Measurements from ENCODE around the gene SON.
"Not testable (repeated sequence)": the region's sequence is repeated elsewhere in the genome, so short reads cannot be mapped to it uniquely, and the experiment has no call there.

The SON gene

GRCh38 chr21:33542640-33543504 is at the start of gene SON:
SON (plus strand) TSS chr21:33543038; CDS start chr21:33543093, 55 bp downstream.
- no peak for TF ChIP-seq CTCF (conservative IDR thresholded peaks at IDR 0.05; ENCODE audit: control insufficient read depth, insufficient read depth, low read depth, low read length)
- DNase-seq (ENCODE audit: low read depth): peak; percentile 98
- peak within 1 kb of the TSS; percentile 98 for H3K4me3 ChIP-seq (ENCODE audit: control insufficient read depth, low read depth, low read length)

DNA sequence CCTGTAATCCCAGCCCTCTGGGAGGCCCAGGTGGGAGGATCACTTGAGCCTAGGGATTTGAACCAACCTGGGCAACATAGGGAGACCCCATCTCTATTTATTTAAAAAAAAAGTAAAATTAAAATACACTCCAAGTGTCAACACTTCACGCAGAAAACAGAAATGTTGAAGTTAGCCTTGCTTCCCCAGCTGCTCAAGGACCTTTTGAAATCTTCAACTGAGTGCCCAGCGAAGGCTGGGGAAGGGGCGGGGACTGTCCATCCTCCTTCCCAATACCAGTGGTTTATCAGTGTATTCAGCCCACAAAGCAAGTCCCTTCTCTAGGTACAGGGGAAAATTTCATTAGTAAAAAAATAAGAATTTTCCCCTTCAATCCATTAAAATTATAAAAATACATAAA is 49.1 kb upstream of the SON start:
- no peak overlapping the region for H3K4me3 ChIP-seq (ENCODE audit: control insufficient read depth, low read depth, low read length)
- DNase-seq (ENCODE audit: low read depth): no peak
- TF ChIP-seq CTCF (conservative IDR thresholded peaks at IDR 0.05; ENCODE audit: control insufficient read depth, insufficient read depth, low read depth, low read length): no peak

DNA sequence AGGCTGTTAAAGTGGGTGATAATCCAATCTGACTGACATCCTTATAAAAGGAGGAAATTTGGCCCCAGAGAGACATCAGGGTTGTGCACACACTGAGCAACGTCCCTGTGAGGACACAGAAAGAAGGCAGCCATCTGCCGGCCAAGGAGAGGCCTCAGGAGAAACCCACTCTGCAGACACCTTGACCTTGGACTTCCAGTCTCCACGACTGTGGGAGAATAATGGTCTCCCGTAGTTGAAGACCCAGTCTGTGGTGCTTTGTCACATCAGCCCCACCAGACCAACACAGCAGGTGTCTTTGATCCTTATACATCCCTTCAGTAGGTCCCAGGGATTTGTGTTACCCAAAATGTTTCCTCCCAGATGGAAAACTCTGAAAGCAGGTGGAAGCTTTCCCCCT is 47.1 kb upstream of the SON start:
- TF ChIP-seq CTCF (conservative IDR thresholded peaks at IDR 0.05; ENCODE audit: control insufficient read depth, insufficient read depth, low read depth, low read length): no peak
- H3K4me3 ChIP-seq (ENCODE audit: control insufficient read depth, low read depth, low read length): no peak overlapping the region
- no peak for DNase-seq (ENCODE audit: low read depth)

- no peak for DNase-seq (ENCODE audit: low read depth)
- no peak overlapping the region for H3K4me3 ChIP-seq (ENCODE audit: control insufficient read depth, low read depth, low read length)
- TF ChIP-seq CTCF (conservative IDR thresholded peaks at IDR 0.05; ENCODE audit: control insufficient read depth, insufficient read depth, low read depth, low read length): no peak
These were observed 46.5 kb upstream of the SON start for GRCh38 chr21:33496345-33496744.

- no peak for TF ChIP-seq CTCF (conservative IDR thresholded peaks at IDR 0.05; ENCODE audit: control insufficient read depth, insufficient read depth, low read depth, low read length)
- no peak for DNase-seq (ENCODE audit: low read depth)
- H3K4me3 ChIP-seq (ENCODE audit: control insufficient read depth, low read depth, low read length): no peak overlapping the region
These were observed 37.0 kb upstream of the SON start for GRCh38 chr21:33505833-33506232.

- H3K4me3 ChIP-seq (ENCODE audit: control insufficient read depth, low read depth, low read length); DNase-seq (ENCODE audit: low read depth): not testable (repeated sequence)
These were observed 35.8 kb upstream of the SON start for GRCh38 chr21:33507003-33507402.

DNA sequence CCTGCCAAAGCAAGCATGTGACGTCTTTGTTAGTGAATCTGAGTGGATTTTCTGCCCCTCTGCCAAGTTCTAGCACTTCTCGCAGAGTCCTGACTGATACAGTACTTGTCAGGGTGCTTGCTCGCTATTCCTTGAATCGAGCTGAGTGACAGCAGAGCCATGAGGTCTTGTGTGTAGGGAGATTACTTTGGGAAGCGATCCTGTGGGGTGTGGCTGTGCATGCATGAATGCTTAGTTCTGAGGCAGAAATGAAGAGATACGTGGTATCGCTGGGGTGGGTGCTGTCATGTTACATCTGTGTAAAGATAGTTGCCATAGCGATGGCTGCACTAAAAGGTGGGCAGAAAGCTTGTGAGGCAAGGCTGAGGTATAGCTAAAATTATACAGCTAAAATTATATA is 32.0 kb upstream of the SON start:
- no peak overlapping the region for H3K4me3 ChIP-seq (ENCODE audit: control insufficient read depth, low read depth, low read length)
- no peak for TF ChIP-seq CTCF (conservative IDR thresholded peaks at IDR 0.05; ENCODE audit: control insufficient read depth, insufficient read depth, low read depth, low read length)
- DNase-seq (ENCODE audit: low read depth): no peak

Measured in fibroblast of mammary gland (primary cell).